Stimulated activated CD4-positive, alpha-beta T cell treated with anti-CD3 and anti-CD28 coated beads, Interleukin-15, amount 100 ng/mL, for 1 hour (primary cell): ENCODE measurements around the gene UCK1.
A peak's percentile ranks its signal among the peaks of the same experiment; 100 is the strongest.

ENCODE experiments used
- DNase-seq, 2 donors: peaks; one replicate each; pipeline ENCODE4 v3.0.0-alpha.2; 2020; ENCODE audit warnings: low read depth in 1 of 2, low spot score in 1 of 2

The UCK1 gene

DNA sequence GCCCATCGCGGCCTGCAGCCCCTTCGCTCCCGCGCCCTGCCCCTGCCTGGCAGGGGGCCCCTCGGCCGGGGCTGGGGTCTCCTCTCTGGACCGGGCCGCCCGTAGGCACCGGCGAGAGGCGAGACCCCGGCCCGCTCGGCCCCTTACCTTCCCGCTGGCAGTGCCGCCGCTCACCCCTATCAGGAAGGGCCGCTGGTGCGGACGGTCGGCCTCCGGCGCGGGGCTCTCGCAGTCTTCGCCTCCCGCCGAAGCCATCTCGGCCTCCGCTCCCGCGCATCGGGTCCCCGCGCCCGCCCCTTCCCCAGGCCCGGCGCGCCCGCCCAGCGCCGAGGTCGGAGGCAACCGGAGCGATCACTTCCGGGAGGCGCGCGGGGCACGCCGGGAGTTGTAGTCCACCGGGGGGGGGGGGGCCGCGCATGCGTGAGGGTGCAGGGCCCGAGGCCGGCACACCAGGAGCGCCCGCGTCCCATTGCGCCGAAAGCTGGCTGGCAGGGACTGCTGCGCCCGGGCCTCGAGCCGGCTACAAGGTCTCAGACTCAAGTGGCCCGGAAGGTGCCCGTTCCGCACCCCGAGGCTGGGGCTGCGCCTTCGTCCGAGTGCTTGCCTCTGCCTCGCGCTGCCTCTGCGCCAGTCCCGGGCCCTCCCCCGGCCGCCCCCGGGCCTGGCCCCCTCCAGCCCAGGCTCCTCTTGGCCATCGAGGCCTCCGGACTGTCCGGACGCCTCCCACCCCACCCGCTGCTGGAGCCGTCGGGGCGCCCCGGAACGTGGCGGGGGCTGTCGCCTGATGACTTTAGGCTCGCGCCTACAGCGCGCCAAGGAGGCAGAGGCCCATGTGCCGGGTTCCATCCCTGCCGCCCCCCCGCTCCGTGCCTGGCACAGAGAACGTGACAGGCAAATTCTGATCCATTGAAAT is at the start of gene UCK1:
Gene UCK1 (minus strand): TSS at position 344 of the 913 bp plus-strand sequence. CDS start 89 bp downstream, at position 255.
- peak; percentile 61 for DNase-seq

DNA sequence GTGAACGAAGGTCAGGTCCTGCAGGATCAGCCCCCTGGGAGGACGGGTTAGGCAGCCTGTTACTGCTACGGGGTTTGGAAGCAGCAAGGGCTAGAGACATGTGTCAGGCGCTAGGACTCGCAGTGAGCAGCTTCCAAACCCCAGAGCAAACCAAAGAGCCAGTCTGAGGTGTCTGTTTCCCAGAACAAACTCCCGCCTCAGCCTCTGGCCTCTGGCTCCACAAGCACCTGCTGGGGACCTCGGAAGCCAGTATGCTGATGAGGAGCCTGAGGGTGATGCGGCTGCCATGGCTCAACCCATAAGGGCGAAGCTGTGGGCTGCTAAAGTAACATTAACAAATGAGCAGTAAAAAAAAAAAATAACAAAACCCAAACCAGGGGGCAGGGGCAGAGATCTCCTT is 49.3 kb upstream of the UCK1 start:
- no peak for DNase-seq

DNA sequence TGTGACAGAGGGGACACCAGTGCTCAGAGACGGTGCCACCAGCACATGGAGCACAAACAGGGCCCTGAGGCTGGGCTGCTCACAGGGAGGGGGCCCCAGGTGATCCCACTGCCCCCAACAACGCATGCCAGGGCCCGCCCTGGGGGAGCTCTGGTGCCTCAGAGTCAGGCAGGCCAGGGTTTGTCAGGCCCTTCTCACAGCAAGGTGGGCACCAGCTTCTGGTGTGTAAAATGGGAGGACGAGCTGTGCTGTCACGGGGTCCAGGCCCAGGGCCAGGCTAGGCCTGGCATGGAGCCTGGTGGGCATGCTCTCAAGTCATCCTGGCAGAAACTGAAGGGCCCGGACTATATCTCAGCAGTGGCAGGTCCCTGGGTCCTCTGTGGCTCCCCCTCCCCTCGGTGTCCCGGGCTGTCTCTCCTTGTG is 48.7 kb upstream of the UCK1 start:
- DNase-seq: no peak

DNA sequence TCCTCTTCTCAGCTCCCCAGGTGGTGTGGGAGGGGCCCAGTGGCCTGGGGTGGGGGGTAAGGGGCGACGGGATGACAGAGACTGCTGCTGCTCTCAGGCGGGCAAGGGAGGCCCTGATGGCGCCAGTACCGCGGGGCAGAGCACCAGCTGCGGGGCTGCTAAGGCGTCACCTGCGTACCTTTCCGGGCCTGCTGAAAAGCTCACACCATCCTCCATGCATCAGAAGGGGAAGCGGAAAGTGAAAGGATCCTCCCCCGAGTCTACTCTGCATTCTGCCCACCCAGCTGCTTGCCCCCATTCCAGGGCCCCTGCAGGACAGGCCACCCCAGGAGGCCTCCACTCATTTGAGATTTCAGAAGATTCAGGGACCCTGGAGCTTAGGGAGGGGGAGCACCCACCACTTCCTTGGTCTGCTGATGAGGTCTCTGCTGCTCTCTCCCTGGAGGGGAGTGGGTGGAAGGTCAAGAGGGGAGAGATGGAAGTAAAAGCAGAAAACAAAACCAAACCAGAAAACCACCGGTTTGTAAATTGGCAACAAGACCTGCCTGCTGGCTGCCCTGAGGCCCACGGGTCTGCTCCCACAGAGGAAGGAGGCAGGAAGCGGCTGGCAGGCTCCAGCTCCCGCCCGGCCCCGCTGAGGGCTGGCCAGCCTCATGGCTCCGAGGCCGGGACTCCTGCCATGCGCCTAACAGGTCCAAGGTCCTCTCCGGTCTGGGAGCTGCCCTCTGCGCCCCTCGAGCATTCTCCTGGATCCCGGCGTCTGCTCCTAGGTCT is 47.9 kb upstream of the UCK1 start:
- DNase-seq: peak in 1 of 2 donors; percentile 24

DNA sequence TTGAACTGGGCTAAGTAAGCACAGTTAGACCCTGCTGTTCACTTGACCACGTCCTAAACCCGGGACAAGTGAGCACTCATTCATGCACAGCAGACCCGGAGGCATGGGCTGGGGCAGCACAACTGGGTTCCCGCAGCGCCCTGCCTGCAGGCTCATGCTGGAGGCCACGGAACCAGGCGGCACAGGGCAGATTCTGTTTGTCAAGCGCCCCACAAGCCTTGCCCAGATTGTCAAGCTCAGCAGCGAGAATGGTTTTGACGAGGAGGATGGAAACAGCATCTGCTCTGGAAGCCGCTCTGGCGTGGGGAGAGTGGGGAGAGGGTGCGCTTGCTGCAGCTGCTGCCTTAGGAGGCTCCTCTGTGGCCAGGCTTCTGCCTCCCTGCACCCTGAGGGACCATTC is 47.0 kb upstream of the UCK1 start:
- no peak for DNase-seq

DNA sequence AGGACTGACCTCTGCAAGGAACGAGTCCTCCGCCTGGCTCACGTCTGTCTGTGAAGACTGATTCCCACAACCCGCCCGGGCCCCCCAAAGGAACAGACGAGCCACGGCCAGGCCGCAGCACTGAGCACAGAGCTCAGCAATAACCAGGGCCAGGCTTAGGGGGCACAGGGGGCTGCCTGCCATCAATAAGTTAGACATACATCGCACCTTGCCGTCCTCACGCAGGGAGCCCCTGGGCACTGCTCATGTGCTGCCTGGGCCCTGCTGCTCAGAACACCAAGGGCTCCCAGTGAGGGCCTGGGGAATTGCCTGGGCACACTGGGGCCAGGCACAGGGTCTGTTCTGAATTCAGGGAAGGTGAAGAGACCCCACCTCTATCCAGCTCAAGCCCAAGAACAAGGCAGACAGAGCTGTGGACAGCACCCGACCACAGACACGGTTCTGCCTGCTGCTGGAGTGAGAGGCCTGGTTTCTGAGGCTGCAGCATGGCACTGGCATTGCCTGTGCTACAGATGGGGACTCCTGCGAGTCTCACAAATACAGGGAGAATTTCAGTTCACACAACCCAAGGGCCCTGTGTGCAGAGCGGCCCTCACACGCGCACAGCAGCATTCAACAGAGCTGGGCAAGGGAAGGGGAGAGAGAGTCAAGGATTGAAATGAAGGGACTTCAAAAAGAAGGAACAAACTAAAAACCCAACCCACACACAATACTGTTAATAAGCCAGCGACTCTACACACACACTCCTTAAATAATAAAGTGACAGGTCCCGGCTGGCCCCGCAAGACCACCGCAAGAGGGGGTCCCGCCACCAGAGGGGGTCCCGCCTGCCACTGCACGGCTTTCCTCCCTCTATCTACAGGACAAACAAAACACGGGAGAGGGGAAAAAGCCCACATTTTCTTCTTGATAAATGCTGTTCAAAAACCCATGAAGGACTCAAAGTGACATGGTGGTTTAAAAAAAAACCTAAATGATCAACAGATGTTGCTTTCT is 46.2 kb upstream of the UCK1 start:
- DNase-seq: no peak

DNA sequence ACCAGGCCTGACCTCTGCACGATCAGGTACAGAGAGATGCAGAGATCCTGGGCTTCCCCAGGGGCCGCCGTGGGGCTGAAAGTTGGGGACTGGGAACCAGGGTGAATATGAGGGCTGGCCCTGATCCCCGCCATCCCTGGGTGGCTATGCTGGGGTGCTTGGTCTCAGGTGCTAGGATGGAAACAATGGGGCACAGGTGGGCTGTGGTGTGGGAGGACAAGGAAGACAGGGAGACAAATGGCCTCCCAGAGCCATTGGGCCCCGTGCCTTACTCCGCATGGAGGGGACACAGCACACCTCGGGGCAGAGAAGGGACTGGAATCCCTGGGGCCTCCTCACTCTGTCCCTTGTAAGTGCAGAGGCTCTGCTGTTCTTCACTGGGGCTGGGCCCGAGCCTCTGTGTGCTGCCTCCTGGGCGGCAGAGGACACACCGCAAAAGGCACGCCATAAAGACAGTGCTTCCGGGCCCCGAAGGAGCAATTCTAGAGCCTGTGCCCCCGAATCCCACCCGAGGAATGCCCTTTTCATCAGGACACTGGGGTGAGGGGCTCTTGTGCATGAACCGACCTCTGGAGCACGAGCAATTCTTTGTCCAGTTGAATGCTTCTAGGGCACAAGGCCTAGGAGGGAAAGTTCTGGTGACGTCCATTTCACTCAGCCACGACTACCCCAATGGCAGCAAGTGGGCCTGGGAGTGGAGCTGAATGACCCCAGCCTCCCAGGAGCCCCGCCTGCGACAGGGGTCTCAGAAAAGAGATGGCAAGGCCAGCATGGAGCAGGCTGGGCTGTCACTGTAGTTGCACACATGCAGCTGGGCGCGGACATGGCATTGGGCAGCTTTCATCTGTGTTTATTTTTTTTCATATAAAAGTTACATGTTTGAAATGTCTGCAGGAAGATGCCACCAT is 45.1 kb upstream of the UCK1 start:
- DNase-seq: no peak

DNA sequence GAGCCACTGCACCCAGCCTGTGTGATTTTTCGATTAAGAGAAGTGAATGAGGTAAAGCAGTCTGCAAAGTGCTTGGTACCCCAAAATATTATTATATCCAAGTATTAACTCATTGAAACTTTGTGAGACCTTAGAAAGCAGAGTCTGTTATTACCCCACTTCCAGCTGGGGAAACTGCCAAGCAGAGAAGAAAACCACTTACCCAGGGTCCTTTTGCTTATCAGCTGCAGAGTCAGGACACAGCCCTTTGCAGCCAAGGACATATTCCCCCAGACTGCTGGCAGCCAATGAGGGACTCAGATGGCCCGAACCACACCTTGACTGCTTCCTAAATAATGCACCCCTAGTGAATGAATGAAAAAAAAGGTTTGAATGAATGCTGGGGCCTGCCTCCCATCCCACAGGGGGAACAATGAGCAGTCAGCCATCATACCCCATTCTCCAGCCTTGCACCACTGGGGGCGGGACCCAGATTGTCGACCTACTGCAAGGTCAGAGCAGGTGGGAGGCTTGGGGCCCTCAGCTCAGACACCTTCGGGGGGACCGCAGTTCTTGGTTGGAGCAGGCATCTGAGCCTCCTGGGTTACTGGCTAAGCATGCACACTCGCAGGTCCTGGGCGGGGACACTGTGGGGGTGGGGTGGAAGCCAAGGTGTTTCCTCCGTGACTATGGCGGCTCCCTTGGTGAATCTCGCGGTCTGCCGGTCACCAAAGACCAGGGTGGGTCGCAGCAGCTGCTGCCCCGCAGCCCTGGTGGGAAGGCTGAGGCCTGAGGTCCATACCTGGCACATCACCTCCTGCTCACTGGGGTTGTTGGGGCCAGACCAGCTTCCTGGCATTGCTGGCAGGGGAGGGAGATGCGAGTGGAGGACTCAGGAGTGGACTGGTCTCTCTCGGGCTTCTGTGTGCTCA is 43.9 kb upstream of the UCK1 start:
- DNase-seq: no peak

DNA sequence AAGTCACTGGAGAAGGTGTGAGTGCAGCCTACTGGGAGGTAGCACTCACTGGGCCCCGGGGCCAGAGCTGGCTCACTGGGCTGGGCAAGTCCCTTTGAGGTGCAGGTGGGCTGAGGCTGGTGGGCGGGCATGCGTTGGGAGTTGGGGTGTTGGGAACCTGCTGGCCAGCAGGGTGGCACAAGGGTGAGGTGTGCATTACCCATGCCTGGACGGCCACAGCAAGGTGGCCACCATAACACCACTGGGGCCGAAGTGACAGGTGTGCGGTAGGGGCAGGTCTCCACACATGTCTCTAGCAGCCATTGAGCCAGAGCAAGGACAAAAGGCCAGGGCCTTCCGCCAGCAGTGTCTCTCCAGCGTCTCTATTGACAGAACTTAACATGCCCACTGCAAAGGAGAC is 36.8 kb upstream of the UCK1 start:
- DNase-seq: no peak

DNA sequence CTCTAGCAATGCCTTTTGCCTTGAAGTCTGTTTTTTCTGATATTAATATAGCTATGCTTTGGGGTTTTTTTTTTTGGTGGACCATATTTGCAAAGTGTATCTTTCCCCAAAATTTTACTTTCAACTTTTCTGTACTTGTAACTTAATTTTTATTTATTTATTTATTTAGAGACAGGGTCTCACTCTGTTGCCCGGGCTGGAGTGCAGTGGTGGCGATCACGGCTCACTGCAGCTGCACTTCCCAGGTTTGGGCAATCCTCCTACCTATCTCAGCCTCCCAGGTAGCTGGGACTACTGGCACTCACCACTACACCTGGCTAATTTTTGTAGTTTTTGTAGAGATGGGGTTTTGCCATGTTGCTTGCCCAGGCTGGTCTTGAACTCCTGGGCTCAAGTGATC is 35.1 kb upstream of the UCK1 start:
- DNase-seq: no peak

DNA sequence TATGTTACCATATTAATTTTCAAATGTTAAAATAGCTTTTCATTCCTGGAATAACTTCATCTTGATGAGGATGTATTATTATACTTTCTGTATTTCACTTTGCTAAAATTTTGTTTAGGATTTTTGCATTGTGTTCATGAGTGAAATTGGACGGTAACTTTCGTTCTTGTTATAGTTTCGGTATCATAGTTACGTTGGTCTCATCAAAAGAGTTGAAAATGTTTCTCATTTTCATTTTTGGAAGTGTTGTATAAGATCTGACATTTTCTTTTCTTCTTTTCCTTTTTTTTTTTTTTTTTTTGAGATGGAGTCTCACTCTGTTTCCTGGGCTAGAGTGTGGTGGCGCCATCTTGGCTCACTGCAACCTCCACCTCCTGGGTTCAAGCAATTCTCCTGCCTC is 34.3 kb upstream of the UCK1 start:
- no peak for DNase-seq

DNA sequence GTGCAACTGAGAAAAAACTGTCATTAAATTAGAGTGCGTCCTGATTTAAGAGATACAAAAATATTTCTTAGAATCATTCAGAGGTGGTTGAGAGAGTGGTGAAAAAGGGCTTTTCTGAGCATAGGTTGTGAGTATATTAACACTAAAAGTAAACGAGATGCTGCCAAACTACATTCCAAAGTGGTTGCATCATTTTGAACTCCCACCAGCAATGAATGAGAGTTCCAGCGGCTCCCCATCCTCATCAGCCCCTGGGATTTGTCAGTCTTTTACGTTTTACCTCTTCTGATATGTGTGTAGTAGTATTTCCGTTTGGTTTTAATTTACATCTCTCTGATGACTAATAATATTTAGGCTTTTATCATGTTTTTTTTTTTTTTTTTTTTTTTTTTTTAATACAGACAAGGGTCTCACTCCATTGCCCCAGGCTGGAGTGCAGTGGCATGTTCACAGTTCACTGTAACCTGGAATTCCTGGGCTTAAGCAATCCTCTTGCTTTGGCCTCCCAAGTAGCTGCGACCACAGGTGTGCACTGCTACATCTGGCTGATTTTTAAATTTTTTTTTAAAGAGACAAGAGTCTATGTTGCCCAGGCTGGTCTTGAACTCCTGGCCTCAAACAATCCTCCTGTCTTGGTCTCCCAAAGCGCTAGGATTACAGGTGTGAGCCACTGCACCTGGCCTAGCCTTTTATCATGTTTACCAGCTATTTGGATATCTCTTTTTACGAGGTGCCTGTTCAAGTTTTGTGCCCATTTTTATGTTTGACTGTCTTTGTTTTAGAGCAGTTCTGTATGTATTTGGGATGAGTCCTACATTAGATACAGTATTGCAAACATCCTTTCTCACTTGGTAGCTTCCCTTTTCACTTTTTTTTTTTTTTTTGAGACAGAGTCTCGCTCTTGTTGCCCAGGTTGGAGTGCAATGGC is 31.2 kb upstream of the UCK1 start:
- no peak for DNase-seq

DNA sequence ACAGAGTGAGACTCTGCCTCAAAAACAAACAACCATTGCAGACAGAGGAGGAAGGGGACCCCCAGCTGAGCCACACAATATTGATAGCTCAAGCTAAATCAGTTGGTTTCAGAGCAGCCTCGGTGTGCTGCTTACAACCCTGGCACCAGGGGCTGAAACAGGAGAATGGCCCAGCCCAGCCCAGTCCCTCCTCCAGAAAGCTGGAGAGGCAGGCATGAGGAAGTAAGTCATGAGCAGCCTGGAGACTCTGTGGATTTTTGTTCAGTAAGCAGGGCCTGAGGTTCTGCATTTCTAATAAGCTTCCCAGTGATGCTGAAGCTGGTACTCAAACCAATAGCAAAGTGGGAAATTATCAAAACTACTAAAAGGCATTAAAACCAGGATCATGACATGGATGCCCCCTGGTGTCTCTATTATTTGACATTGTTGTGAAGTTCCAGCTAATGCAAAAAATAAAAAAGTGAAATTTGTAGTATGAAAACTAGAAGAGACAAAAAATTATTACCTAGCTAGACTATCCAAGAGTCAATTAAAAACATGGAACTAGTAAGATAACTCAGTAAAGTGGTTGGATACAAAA is 28.4 kb upstream of the UCK1 start:
- no peak for DNase-seq

DNA sequence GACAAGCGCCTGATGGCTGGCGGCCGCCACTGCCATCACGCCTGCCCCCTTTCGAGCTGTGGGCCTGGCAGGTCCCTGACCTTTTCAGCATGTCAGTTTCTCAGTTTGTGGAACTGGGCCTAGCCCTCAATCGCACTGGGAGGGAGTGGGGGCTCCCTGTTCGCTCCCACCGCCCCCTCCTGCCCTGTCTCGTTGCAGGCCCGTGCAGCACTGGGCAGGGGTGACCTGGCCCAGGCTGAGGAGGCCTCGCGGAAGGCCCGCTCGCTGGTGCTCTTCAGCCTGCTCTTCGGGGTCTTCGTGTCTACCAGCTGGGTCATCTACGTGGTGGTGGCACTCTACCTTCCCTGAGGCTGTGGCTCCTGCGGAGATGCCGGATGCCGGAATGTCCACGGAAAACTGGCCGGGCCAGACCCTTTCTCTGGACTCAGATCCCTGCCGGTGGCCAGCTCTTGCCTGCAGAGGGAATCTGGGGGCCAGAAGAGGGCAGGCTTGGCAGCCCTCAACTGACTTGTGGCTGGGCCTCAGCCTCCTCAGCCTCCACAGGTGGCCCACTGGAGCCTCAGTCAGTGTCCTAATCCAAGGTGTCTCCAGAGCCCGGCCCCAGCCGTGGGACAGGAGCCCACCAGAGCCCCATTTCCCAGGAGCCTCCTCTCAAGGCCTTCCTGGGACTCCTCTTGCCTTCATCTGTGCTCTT is 26.9 kb upstream of the UCK1 start:
- DNase-seq: no peak

DNA sequence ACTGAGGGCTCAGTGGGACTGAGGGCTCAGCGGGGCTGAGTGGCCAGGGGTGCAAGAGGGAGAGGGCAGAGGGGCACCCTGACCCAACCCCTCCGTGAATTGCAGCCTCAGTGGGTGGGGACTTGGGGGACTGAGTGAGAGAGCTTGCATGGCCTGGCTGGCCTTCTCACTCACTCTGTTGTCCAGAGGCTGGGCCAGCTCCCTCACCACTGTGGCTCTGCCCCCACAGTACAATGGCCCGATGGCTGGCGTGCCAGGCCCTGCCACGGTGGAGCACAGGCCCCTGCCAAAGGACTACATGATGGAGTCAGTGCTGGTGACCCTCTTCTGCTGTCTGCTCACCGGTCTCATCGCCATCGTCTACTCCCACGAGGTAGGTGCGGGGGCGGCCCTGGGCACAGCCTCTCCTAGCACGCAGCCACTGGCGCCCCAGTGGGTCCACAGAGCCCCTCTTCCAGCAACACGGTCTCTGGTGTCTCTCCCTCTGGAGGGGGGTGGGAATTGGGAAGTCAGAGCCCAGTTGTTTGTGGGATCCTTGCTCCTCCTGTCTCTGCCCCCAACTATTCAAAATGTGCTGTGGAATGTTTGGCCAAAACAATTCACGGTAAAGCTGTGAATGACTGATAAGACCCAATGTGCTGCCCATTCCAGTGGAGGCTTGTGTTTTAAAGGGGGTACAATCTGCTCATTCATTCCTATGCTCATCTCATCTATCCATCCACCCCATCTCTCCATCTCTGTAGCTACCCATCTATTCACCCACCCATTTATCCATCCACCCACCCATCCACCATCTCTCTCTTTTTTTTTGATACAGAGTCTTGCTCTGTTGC is 25.0 kb upstream of the UCK1 start:
- DNase-seq: no peak

DNA sequence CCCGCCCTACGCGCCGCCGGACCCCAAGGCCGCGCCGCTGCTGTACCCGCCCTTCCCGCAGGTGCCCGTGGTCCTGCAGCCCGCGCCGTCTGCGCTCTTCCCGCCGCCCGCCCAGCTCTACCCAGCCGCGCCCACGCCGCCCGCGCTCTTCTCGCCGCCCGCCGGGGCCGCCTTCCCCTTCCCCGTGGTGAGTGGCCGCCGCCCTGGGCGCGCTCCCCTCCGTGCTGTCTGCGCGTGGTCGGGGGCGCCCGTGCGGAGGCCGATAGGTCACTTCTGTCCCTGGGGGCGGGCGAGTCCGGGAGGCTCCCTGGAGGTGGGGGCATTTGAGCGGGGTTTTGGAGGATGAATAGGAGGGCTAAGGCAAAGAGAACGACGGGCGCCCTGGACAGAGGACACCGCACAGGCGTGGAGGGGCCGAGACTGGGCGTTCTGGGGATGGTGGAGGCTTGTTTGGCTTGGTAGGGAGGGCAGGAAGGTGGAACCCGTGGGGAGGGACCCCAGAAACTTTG is 23.8 kb upstream of the UCK1 start:
- no peak for DNase-seq
